HepG2 (cell line): Measurements from ENCODE around the gene CDH23. TPM values are rescaled to one million over a fixed set of nuclear protein-coding genes. Genes with fewer than 3 reads are reported as not detected.

ENCODE experiments used
- ATAC-seq: fragments of 200-7000 bp; cut with Tn5 transposase; 3 replicates; pipeline ENCODE4 v1.9.1; 2020; ENCODE audit warnings: mild to moderate bottlenecking, moderate library complexity
- BruUV-seq: library from RNA; stranded (reverse); fragments of 400-500 nt; replicated peaks from 2 replicates; lab custom pipeline; 2021; lab: Mats Ljungman, UMichigan
- CTCF ChIA-PET: fragments of 300-600 bp; formaldehyde crosslinking; extraction: SDS; loops from one replicate; lab custom pipeline; 2021; ENCODE audit warnings: low total read pairs, inconsistent platforms, low intra/inter-chr PET ratio; lab: Yijun Ruan, JAX
- POLR2A ChIA-PET: fragments of 350-600 bp; sonication (Branson Sonifier 250); formaldehyde crosslinking; loops from one replicate; lab custom pipeline; 2020; ENCODE audit warnings: antibody characterized with exemption, inconsistent platforms; lab: Yijun Ruan, JAX
- DNase-seq: peaks from one replicate; pipeline ENCODE4 v3.0.0-alpha.2; 2015; ENCODE audit warnings: low spot score
- FAIRE-seq: peaks from 3 replicates; lab custom pipeline; 2011; peaks lifted over from hg19 to GRCh38; lab: Jason Lieb, UNC
- H2AFZ ChIP-seq: one replicate; pipeline ENCODE4 v1.6.1; 2011; ENCODE audit warnings: low read length, inconsistent platforms
- H3K27ac ChIP-seq: fragments of 300-600 bp; 3 replicates; pipeline ENCODE4 v1.8.0; 2011; ENCODE audit warnings: mixed run types, mild to moderate bottlenecking, mixed read lengths, low read length, inconsistent platforms; ENCODE audit not compliant: insufficient read depth; ENCODE audit errors: extremely low read length
- H3K27me3 ChIP-seq, 2 experiments: fragments of 200-600 bp in 1 of 2; 2 replicates in 1 of 2; 3 replicates in 1 of 2; pipeline versions ENCODE4 v1.6.0 to v1.8.0; 2011; ENCODE audit warnings: low read length in 2 of 2, mild to moderate bottlenecking in 2 of 2, moderate library complexity in 2 of 2, inconsistent platforms in 1 of 2; ENCODE audit not compliant: insufficient read depth in 2 of 2, control insufficient read depth in 1 of 2
- H3K36me3 ChIP-seq, 2 experiments: fragments of 200-600 bp in 1 of 2; replicated peaks in 1 of 2; 2 replicates in 1 of 2; 3 replicates in 1 of 2; pipeline versions ENCODE4 v1.5.1 to v1.8.0; 2011; ENCODE audit warnings: low read length in 2 of 2, inconsistent platforms in 1 of 2; ENCODE audit not compliant: insufficient read depth in 2 of 2, control insufficient read depth in 1 of 2
- H3K4me1 ChIP-seq: 2 replicates; pipeline ENCODE4 v1.5.1; 2012; ENCODE audit warnings: low read length, inconsistent platforms; ENCODE audit not compliant: insufficient read depth
- H3K4me2 ChIP-seq: 2 replicates; pipeline ENCODE4 v1.6.0; 2011; ENCODE audit warnings: low read depth, low read length, inconsistent platforms
- H3K4me3 ChIP-seq, 3 experiments: fragments of 200-600 bp in 1 of 3; sonication (generic), shearing (Covaris generic) in 1 of 3; replicated peaks in 1 of 3; 2 replicates each; pipeline ENCODE4 v1.5.1; 2011 to 2016; ENCODE audit warnings: low read length in 3 of 3, inconsistent platforms in 2 of 3, low read depth in 2 of 3, mild to moderate bottlenecking in 2 of 3, control low read depth in 1 of 3, mixed read lengths in 1 of 3; ENCODE audit not compliant: insufficient read depth in 1 of 3
- H3K79me2 ChIP-seq: one replicate; pipeline ENCODE4 v1.6.1; 2011; ENCODE audit warnings: low read length, inconsistent platforms; ENCODE audit not compliant: insufficient read depth
- H3K9ac ChIP-seq: 2 replicates; pipeline ENCODE4 v1.6.0; 2011; ENCODE audit warnings: mild to moderate bottlenecking, low read depth, low read length, inconsistent platforms; ENCODE audit not compliant: insufficient read depth
- H3K9me3 ChIP-seq: 2 replicates; pipeline ENCODE4 v1.5.1; 2012; ENCODE audit warnings: mild to moderate bottlenecking, low read length
- H4K20me1 ChIP-seq: 2 replicates; pipeline ENCODE4 v1.6.0; 2011; ENCODE audit warnings: inconsistent platforms, mild to moderate bottlenecking, low read length, moderate library complexity; ENCODE audit not compliant: insufficient read depth
- CHD2 ChIP-seq: IDR thresholded peaks from 2 replicates; pipeline ENCODE4 v1.6.1; 2011; ENCODE audit warnings: low read depth, low read length, improper control_type of control experiment
- NCOA2 ChIP-seq: sonication (generic); formaldehyde crosslinking; IDR thresholded peaks from 2 replicates; pipeline ENCODE4 v1.8.0; 2022; ENCODE audit warnings: inconsistent platforms
- SNAPC4 ChIP-seq: sonication (generic); formaldehyde crosslinking; IDR thresholded peaks from 2 replicates; pipeline ENCODE4 v1.4.0; 2020; ENCODE audit warnings: mild to moderate bottlenecking, missing genetic modification reagents
- ZFP82 ChIP-seq: sonication (generic); formaldehyde crosslinking; IDR thresholded peaks from 2 replicates; pipeline ENCODE4 v1.5.1; 2020; ENCODE audit warnings: mild to moderate bottlenecking, missing genetic modification reagents, borderline replicate concordance
- ZNF136 ChIP-seq: sonication (generic); formaldehyde crosslinking; IDR thresholded peaks from 2 replicates; pipeline ENCODE4 v1.8.1; 2022; ENCODE audit warnings: low read depth, mild to moderate bottlenecking, moderate library complexity, missing genetic modification reagents
- ZNF251 ChIP-seq: sonication (generic); formaldehyde crosslinking; IDR thresholded peaks from 2 replicates; pipeline ENCODE4 v1.9.0; 2021; ENCODE audit warnings: mild to moderate bottlenecking, missing genetic modification reagents
- ZNF556 ChIP-seq: sonication (generic); formaldehyde crosslinking; IDR thresholded peaks from 2 replicates; pipeline ENCODE4 v1.4.0; 2020; ENCODE audit warnings: mild to moderate bottlenecking, missing genetic modification reagents, borderline replicate concordance
- ZNF703 ChIP-seq: sonication (generic); formaldehyde crosslinking; IDR thresholded peaks from 2 replicates; pipeline ENCODE4 v1.5.1; 2020; ENCODE audit warnings: missing genetic modification reagents, mild to moderate bottlenecking, moderate library complexity, borderline replicate concordance
- WGBS: methylation state at CpG from one replicate; pipeline ENCODE4 v1.1.6; 2017; ENCODE audit warnings: low lambda C conversion rate; 5-methylcytosine and 5-hydroxymethylcytosine counted together
- in situ Hi-C: cut with HindIII; loops from 2 replicates; pipeline ENCODE4 v1.10.0; 2017; ENCODE audit warnings: low pct_unique_long_range_greater_than_20kb; ENCODE audit not compliant: extremely low pct_ligation_motif_present
- intact Hi-C: fragments of 100-400 bp; cut with micrococcal nuclease; formaldehyde crosslinking; loops from one replicate; pipeline ENCODE4 v1.10.0; 2022; ENCODE audit not compliant: unreplicated experiment
- polyA plus RNA-seq, 8 experiments: library from polyadenylated mRNA; depleted of rRNA in 3 of 8; stranded (reverse) in 7 of 8; unstranded in 1 of 8; fragments of >200 nt; fragmentation: Illumina TruSeq in 4 of 8; extraction: Trizol in 4 of 8; gene quantifications; 2 replicates each; pipeline versions ENCODE4 v1.2.1 to v1.2.3, GENCODE V29; 2011 to 2016; ENCODE audit warnings: low read depth in 4 of 8, missing spikeins in 1 of 8, mixed read lengths in 1 of 8; ENCODE audit not compliant: insufficient read depth in 1 of 8
- total RNA-seq, 5 experiments: library from RNA; depleted of rRNA; stranded (reverse); fragments of >200 nt; fragmentation: Illumina TruSeq; extraction: Trizol; gene quantifications; 2 replicates each; pipeline ENCODE4 v1.2.3, GENCODE V29; 2016; ENCODE audit warnings: low read depth in 1 of 5

The CDH23 gene
- total and polyA plus RNA-seq, 2 of the 13 experiments (the other 11 are each of a cell fraction or from before 2014, with no cell fraction given) = 0.13 TPM; not detected in 1

GRCh38 chr10:71492872-71493271 lies 96.2 kb downstream of the CDH23 start:
- POLR2A ChIA-PET = no interaction called here
- Histone ChIP-seq H2AFZ (no peak overlapping the region), H3K27me3 (peaks cover 2 to 14% of the 10 kb centered on the region in 2 experiments; a peak in 2 of 5 replicates), H4K20me1 (no peaks in the 10 kb centered on the region), H3K36me3 (no peaks in the 10 kb centered on the region), H3K4me1 (no peaks in the 10 kb centered on the region), H3K27ac (no peak overlapping the region), H3K9ac (no peak overlapping the region), H3K79me2 (no peaks in the 10 kb centered on the region), H3K4me2 (no peak overlapping the region), H3K9me3 (no peaks in the 10 kb centered on the region; the same call in 1 of the 2 replicates), H3K4me3 (no peak overlapping the region)
- WGBS = no CpG with 5 or more reads among the region's 6 CpGs
- BruUV-seq = no TSS peak
- no peak for DNase-seq
- in situ Hi-C loops = no loop called here
- intact Hi-C loops = no loop called here
- CTCF ChIA-PET = no interaction called here
- FAIRE-seq = no peak
- ATAC-seq = no peak
- no peak for TF ChIP-seq ZNF703 (CRISPR knock-in tag)
- TF ChIP-seq SNAPC4 (CRISPR knock-in tag) = no peak
- no peak for TF ChIP-seq ZNF556 (CRISPR knock-in tag)
- TF ChIP-seq ZNF136 (CRISPR knock-in tag) = no peak
- no peak for TF ChIP-seq NCOA2 (CRISPR knock-in tag)
- TF ChIP-seq CHD2 = no peak
- no peak for TF ChIP-seq ZNF251 (CRISPR knock-in tag)
- no peak for TF ChIP-seq ZFP82
